Adrenal gland (tissue), 5 donors: ENCODE results near the gene BPIFB6.

Source experiments
- CTCF ChIP-seq, 6 experiments: fragments of 450-650 bp in 4 of 6; fragments of 200-600 bp in 2 of 6; sonication (generic) in 1 of 6; IDR thresholded peaks; 1 replicate in 5 of 6; 2 replicates in 1 of 6; pipeline versions ENCODE4 v1.5.1 to v1.8.0; 2016 to 2021; ENCODE audit warnings: antibody characterized with exemption in 6 of 6, mild to moderate bottlenecking in 2 of 6, moderate library complexity in 1 of 6
- POLR2A ChIP-seq, 2 donors: fragments of 450-650 bp; IDR thresholded peaks; one replicate each; pipeline ENCODE4 v1.6.1; 2017; ENCODE audit warnings: antibody characterized with exemption in 2 of 2, mild to moderate bottlenecking in 2 of 2, moderate library complexity in 1 of 2
- donor health status: DM: no; HTN: no; CAD: no.

- TF ChIP-seq CTCF (IDR thresholded peaks at IDR 0.05) (no peak), POLR2A (IDR thresholded peaks at IDR 0.05) (no peak)
Observed at GRCh38 chr20:33034901-33035492, 3.5 kb downstream of the BPIFB6 start.
